HG03460 (cell line): Measurements from ENCODE around the gene ZNF607.

Experiments used
- ATAC-seq: cut with Tn5 transposase; IDR thresholded peaks from one replicate; pipeline ENCODE4 v1.9.1; 2021; ENCODE audit not compliant: unreplicated experiment

The ZNF607 gene

GRCh38 chr19:37654118-37654517 is 65.4 kb downstream of the ZNF607 start:
- ATAC-seq, result no peak
